ENCODE data around the gene PHKB.

DNA sequence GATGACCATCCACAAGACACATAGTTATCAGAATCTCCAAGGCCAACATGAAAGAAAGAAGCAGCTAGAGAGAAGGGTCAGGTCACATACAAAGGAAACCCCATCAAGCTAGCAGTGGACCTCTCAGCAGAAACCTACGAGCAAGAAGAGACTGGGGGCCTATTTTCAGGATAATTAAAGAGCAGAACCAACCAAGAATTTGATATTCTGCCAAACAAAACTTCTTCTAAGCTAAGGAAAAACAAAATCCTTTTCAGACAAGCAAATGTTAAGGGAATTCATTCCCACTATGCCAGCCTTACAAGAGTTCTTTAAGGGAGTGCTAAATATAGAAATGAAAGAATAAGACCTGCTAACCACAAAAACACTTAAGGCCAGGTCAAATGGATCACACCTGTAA, 48.1 kb upstream of the PHKB start:
- TF ChIP-seq, protein P1, sequence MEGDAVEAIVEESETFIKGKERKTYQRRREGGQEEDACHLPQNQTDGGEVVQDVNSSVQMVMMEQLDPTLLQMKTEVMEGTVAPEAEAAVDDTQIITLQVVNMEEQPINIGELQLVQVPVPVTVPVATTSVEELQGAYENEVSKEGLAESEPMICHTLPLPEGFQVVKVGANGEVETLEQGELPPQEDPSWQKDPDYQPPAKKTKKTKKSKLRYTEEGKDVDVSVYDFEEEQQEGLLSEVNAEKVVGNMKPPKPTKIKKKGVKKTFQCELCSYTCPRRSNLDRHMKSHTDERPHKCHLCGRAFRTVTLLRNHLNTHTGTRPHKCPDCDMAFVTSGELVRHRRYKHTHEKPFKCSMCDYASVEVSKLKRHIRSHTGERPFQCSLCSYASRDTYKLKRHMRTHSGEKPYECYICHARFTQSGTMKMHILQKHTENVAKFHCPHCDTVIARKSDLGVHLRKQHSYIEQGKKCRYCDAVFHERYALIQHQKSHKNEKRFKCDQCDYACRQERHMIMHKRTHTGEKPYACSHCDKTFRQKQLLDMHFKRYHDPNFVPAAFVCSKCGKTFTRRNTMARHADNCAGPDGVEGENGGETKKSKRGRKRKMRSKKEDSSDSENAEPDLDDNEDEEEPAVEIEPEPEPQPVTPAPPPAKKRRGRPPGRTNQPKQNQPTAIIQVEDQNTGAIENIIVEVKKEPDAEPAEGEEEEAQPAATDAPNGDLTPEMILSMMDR (IDR thresholded peaks at IDR 0.05): no peak
- TF ChIP-seq POLR2A (IDR thresholded peaks at IDR 0.05): no peak

All from uterus (tissue), 2 donors.